ENCODE results near the gene EXOSC6.
"Not testable (repeated sequence)": the region's sequence is repeated elsewhere in the genome, so short reads cannot be mapped to it uniquely, and the experiment has no call there.

The EXOSC6 gene

GRCh38 chr16:70252355-70252988 is 732 bp upstream of the EXOSC6 start:
- H3K4me2 ChIP-seq (ENCODE audit: low read length, poor library complexity, severe bottlenecking) = no peak overlapping the region
- no peak overlapping the region for H3K23ac ChIP-seq (ENCODE audit: low read length in 2 of 2)
- H3K27me3 ChIP-seq (ENCODE audit: control insufficient read depth in 1 of 2, insufficient read depth in 1 of 2, low read length in 2 of 2) = no peaks in the 10 kb centered on the region
- H3K14ac ChIP-seq (ENCODE audit: low read length in 2 of 2) = no peak overlapping the region
- H2BK15ac ChIP-seq (ENCODE audit: low read depth, poor library complexity, severe bottlenecking) = no peak overlapping the region
- no peak overlapping the region for H2BK12ac ChIP-seq (ENCODE audit: low read length in 2 of 2)
- peaks cover 48 to 63% of the 10 kb centered on the region in 2 experiments for H3K36me3 ChIP-seq (ENCODE audit: control insufficient read depth in 1 of 2, insufficient read depth in 2 of 2, low read depth in 1 of 2, low read length in 2 of 2)
- no peak overlapping the region for H4K91ac ChIP-seq (ENCODE audit: low read length)
- no peak overlapping the region for H4K8ac ChIP-seq (ENCODE audit: low read length)
- no peaks in the 10 kb centered on the region for H3K9me3 ChIP-seq (ENCODE audit: control insufficient read depth, low read length)
- 84% methylated on average over 21 of the region's 21 CpGs for WGBS
- H3K4me1 ChIP-seq (ENCODE audit: control insufficient read depth, insufficient read depth, low read depth, low read length) = peaks cover 13% of the 10 kb centered on the region
- no peak overlapping the region for H3K4ac ChIP-seq (ENCODE audit: low read depth in 1 of 2, low read length in 2 of 2)
- H3K27ac ChIP-seq (ENCODE audit: low read length, poor library complexity, severe bottlenecking) = no peak overlapping the region
- H3K4me3 ChIP-seq (ENCODE audit: insufficient read depth in 1 of 2, low read depth in 1 of 2, low read length in 2 of 2) = no peak overlapping the region
- DNase-seq = peak; percentile 22
- H2AK5ac ChIP-seq (ENCODE audit: low read length, severe bottlenecking) = no peak overlapping the region
- no peak overlapping the region for H3K18ac ChIP-seq (ENCODE audit: low read depth in 1 of 2, low read length in 2 of 2)
- H3K79me1 ChIP-seq (replicated peaks; ENCODE audit: low read length, poor library complexity, severe bottlenecking) = peaks cover 13% of the 10 kb centered on the region
- no peak overlapping the region for H3K9ac ChIP-seq (ENCODE audit: low read length)
- H2AFZ ChIP-seq (ENCODE audit: low read depth, low read length) = no peak overlapping the region
- H2BK5ac ChIP-seq (ENCODE audit: low read depth, low read length, poor library complexity, severe bottlenecking) = no peak overlapping the region
- H2BK120ac ChIP-seq (ENCODE audit: low read depth, low read length) = no peak overlapping the region

GRCh38 chr16:70250748-70251628 is 752 bp downstream of the EXOSC6 start:
- Histone ChIP-seq H3K18ac (ENCODE audit: low read depth in 1 of 2, low read length in 2 of 2) (peak overlapping the region; percentile 52 to 91), H3K79me1 (replicated peaks; ENCODE audit: low read length, poor library complexity, severe bottlenecking) (peaks cover 13% of the 10 kb centered on the region), H3K9me3 (ENCODE audit: control insufficient read depth, low read length) (no peaks in the 10 kb centered on the region), H2AFZ (ENCODE audit: low read depth, low read length) (peak overlapping the region; percentile 75), H3K27ac (ENCODE audit: low read length, poor library complexity, severe bottlenecking) (peak overlapping the region; percentile 7), H3K4me1 (ENCODE audit: control insufficient read depth, insufficient read depth, low read depth, low read length) (peaks cover 13% of the 10 kb centered on the region), H3K9ac (ENCODE audit: low read length) (peak overlapping the region; percentile 86), H3K4ac (ENCODE audit: low read depth in 1 of 2, low read length in 2 of 2) (peak overlapping the region; percentile 62 to 98), H3K14ac (ENCODE audit: low read length in 2 of 2) (peak overlapping the region in 1 of 2 experiments; percentile 92), H3K36me3 (ENCODE audit: control insufficient read depth in 1 of 2, insufficient read depth in 2 of 2, low read depth in 1 of 2, low read length in 2 of 2) (peaks cover 38 to 52% of the 10 kb centered on the region in 2 experiments), H3K4me2 (ENCODE audit: low read length, poor library complexity, severe bottlenecking) (peak overlapping the region; percentile 94), H2BK5ac (ENCODE audit: low read depth, low read length, poor library complexity, severe bottlenecking) (no peak overlapping the region), H2BK15ac (ENCODE audit: low read depth, poor library complexity, severe bottlenecking) (peak overlapping the region; percentile 33), H3K23ac (ENCODE audit: low read length in 2 of 2) (peak overlapping the region in 1 of 2 experiments; percentile 9), H3K4me3 (ENCODE audit: insufficient read depth in 1 of 2, low read depth in 1 of 2, low read length in 2 of 2) (peak overlapping the region; percentile 81 to 86), H2AK5ac (ENCODE audit: low read length, severe bottlenecking) (no peak overlapping the region), H2BK120ac (ENCODE audit: low read depth, low read length) (no peak overlapping the region), H4K91ac (ENCODE audit: low read length) (peak overlapping the region; percentile 95), H4K8ac (ENCODE audit: low read length) (peak overlapping the region; percentile 88), H3K27me3 (ENCODE audit: control insufficient read depth in 1 of 2, insufficient read depth in 1 of 2, low read length in 2 of 2) (no peaks in the 10 kb centered on the region), H2BK12ac (ENCODE audit: low read length in 2 of 2) (peak overlapping the region in 1 of 2 experiments; percentile 31)
- DNase-seq = peak; percentile 53
- WGBS = 2% methylated on average over 37 of the region's 92 CpGs

DNA sequence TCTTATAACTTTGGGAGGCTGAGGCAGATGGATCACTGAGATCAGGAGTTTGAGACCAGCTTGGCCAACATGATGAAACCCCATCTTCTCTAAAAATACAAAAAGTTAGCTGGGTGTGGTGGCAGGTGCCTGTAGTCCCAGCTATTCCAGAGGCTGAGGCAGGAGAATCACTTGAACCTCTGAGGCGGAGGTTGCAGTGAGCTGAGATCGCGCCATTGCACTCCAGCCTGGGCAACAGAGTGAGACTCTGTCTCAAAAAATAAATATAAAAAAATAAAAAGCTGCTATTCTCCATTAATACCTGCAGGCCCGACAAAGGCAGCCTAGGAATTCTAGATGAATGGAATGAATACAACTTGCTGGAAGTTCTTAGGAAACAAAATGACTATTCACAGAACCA is 2.0 kb downstream of the EXOSC6 start:
- H4K91ac ChIP-seq (ENCODE audit: low read length); H3K23ac ChIP-seq (ENCODE audit: low read length in 2 of 2); H3K4ac ChIP-seq (ENCODE audit: low read depth in 1 of 2, low read length in 2 of 2); H3K9me3 ChIP-seq (ENCODE audit: control insufficient read depth, low read length); H2AK5ac ChIP-seq (ENCODE audit: low read length, severe bottlenecking); H2BK5ac ChIP-seq (ENCODE audit: low read depth, low read length, poor library complexity, severe bottlenecking); H4K8ac ChIP-seq (ENCODE audit: low read length); DNase-seq; H3K14ac ChIP-seq (ENCODE audit: low read length in 2 of 2); H3K18ac ChIP-seq (ENCODE audit: low read depth in 1 of 2, low read length in 2 of 2); H3K79me1 ChIP-seq (replicated peaks; ENCODE audit: low read length, poor library complexity, severe bottlenecking); H3K27me3 ChIP-seq (ENCODE audit: control insufficient read depth in 1 of 2, insufficient read depth in 1 of 2, low read length in 2 of 2); H2BK12ac ChIP-seq (ENCODE audit: low read length in 2 of 2); H2AFZ ChIP-seq (ENCODE audit: low read depth, low read length); H2BK120ac ChIP-seq (ENCODE audit: low read depth, low read length); H3K27ac ChIP-seq (ENCODE audit: low read length, poor library complexity, severe bottlenecking); H2BK15ac ChIP-seq (ENCODE audit: low read depth, poor library complexity, severe bottlenecking); H3K4me2 ChIP-seq (ENCODE audit: low read length, poor library complexity, severe bottlenecking): not testable (repeated sequence)
- Histone ChIP-seq H3K36me3 (ENCODE audit: control insufficient read depth in 1 of 2, insufficient read depth in 2 of 2, low read depth in 1 of 2, low read length in 2 of 2) (peaks cover 28 to 40% of the 10 kb centered on the region in 2 experiments), H3K4me1 (ENCODE audit: control insufficient read depth, insufficient read depth, low read depth, low read length) (peaks cover 11% of the 10 kb centered on the region), H3K4me3 (ENCODE audit: insufficient read depth in 1 of 2, low read depth in 1 of 2, low read length in 2 of 2) (peak overlapping the region in 1 of 2 experiments; percentile 55), H3K9ac (ENCODE audit: low read length) (peak overlapping the region; percentile 55)
- no CpG with 5 or more reads among the region's 4 CpGs for WGBS

DNA sequence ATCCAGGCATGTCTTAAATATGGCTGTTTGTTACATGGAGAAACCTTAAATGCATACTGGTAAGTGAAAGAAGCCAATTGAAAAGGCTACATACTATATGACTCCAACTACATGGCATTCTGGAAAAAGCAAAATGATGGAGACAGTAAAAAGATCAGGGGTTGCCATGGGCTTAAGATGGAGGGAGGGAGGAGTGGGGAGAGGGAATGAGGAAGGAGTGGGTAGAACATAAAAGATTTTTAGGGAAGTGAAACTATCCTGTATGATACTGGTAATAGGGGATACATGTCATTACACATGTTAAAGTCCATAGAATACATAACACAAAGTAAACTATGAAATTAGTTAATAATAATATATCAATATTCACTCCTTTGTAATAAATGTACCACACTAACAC is 13.0 kb downstream of the EXOSC6 start:
- H2AK5ac ChIP-seq (ENCODE audit: low read length, severe bottlenecking); H3K14ac ChIP-seq (ENCODE audit: low read length in 2 of 2); H3K23ac ChIP-seq (ENCODE audit: low read length in 2 of 2); H3K4me3 ChIP-seq (ENCODE audit: insufficient read depth in 1 of 2, low read depth in 1 of 2, low read length in 2 of 2); H3K18ac ChIP-seq (ENCODE audit: low read depth in 1 of 2, low read length in 2 of 2); H2BK5ac ChIP-seq (ENCODE audit: low read depth, low read length, poor library complexity, severe bottlenecking); H3K27ac ChIP-seq (ENCODE audit: low read length, poor library complexity, severe bottlenecking); H4K8ac ChIP-seq (ENCODE audit: low read length); H3K9me3 ChIP-seq (ENCODE audit: control insufficient read depth, low read length); H2BK120ac ChIP-seq (ENCODE audit: low read depth, low read length); H3K36me3 ChIP-seq (ENCODE audit: control insufficient read depth in 1 of 2, insufficient read depth in 2 of 2, low read depth in 1 of 2, low read length in 2 of 2); H2AFZ ChIP-seq (ENCODE audit: low read depth, low read length); H3K9ac ChIP-seq (ENCODE audit: low read length); H2BK12ac ChIP-seq (ENCODE audit: low read length in 2 of 2); H3K4me2 ChIP-seq (ENCODE audit: low read length, poor library complexity, severe bottlenecking); H3K27me3 ChIP-seq (ENCODE audit: control insufficient read depth in 1 of 2, insufficient read depth in 1 of 2, low read length in 2 of 2); H3K4me1 ChIP-seq (ENCODE audit: control insufficient read depth, insufficient read depth, low read depth, low read length); H3K4ac ChIP-seq (ENCODE audit: low read depth in 1 of 2, low read length in 2 of 2); H2BK15ac ChIP-seq (ENCODE audit: low read depth, poor library complexity, severe bottlenecking); DNase-seq; H4K91ac ChIP-seq (ENCODE audit: low read length); H3K79me1 ChIP-seq (replicated peaks; ENCODE audit: low read length, poor library complexity, severe bottlenecking): not testable (repeated sequence)
